Peyer's patch (tissue), 4 donors: ENCODE data around the gene MYOZ3.

Source experiments
- CTCF ChIP-seq, 6 experiments: fragments of 450-650 bp in 4 of 6; fragments of 200-600 bp in 2 of 6; sonication (generic) in 1 of 6; IDR thresholded peaks; one replicate each; pipeline ENCODE4 v1.5.1; 2017 to 2019; ENCODE audit warnings: antibody characterized with exemption in 6 of 6, mild to moderate bottlenecking in 3 of 6, moderate library complexity in 1 of 6
- POLR2A ChIP-seq, 2 donors: fragments of 450-650 bp; IDR thresholded peaks; one replicate each; pipeline ENCODE4 v1.5.1; 2017; ENCODE audit warnings: antibody characterized with exemption in 2 of 2, mild to moderate bottlenecking in 2 of 2, moderate library complexity in 2 of 2

- no peak for TF ChIP-seq CTCF (IDR thresholded peaks at IDR 0.05)
- no peak for TF ChIP-seq POLR2A (IDR thresholded peaks at IDR 0.05)
These were observed 13.3 kb downstream of the MYOZ3 start for GRCh38 chr5:150674341-150674821.
